Renal cortex interstitium (tissue), 11 donors: ENCODE measurements around the gene TBC1D22A. TPM values are rescaled to one million over a fixed set of nuclear protein-coding genes. Genes with fewer than 3 reads are reported as not detected.

ENCODE experiments used
- DNase-seq, 11 donors: peaks; one replicate each; pipeline ENCODE4 v3.0.0-alpha.2; 2013; ENCODE audit warnings: low read depth in 9 of 11, low spot score in 4 of 11; ENCODE audit errors: extremely low read depth in 1 of 11
- polyA plus RNA-seq, 3 donors: library from polyadenylated mRNA; unstranded; fragments of 120-200 nt; gene quantifications; one replicate each; pipeline ENCODE4 v1.2.1, GENCODE V29; 2013; ENCODE audit not compliant: insufficient read length in 3 of 3

The TBC1D22A gene
- polyA plus RNA-seq, 3 donors: 16.1 to 19.0 (median 19.0) TPM

DNA sequence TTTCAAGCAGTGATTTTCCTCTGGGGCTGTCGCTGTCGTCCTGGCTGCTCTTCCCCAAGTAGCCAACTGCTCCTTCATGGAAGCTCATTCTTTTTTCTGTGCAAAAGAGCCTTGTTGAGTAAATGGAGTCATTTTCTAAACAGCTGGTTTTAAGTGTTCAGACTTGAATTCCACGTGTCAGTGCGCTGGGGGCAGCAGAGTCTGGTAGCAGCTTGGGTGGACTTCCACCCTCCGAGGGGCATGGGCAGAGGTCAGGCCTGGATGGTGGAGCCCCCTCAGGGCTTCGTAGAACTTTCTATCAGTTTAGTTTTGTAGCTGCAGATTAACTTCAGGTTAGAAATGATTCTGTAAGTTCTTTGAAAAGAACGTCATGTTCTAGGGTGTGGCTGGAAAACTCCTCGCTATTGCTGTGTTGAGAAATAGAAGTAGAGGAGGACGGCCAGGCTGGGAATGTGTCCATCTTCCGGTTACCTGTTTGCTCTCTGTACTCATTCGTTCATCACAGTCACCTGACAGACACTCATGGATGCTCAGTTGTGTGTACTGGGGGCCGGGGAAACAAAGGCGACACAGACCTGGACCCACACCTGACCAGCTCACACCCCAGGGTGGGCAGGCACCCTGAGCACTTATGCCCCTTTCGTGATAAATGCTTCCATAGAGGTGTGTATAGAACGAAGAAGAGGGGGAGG lies 270.7 kb downstream of the TBC1D22A start:
- no peak for DNase-seq

DNA sequence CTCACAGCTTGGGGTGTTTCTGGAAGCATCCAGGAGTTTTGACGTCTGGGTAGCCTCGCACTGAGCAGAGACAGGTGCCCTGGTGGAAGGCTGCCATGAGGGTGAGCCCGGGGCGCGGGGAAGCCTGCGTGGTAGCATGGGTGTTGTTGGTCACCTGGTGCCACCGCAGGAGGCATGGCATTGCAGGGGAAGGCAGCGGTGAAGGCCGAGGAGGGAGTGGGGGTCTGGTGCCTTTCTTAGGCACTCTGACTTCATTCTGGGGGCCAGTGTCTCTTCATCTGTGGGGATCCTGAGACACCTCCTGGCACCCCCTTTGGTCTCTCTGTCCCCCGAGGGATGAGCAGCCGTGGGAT lies 271.2 kb downstream of the TBC1D22A start:
- no peak for DNase-seq

GRCh38 chr22:47034076-47034808 lies 271.8 kb downstream of the TBC1D22A start:
- no peak for DNase-seq

DNA sequence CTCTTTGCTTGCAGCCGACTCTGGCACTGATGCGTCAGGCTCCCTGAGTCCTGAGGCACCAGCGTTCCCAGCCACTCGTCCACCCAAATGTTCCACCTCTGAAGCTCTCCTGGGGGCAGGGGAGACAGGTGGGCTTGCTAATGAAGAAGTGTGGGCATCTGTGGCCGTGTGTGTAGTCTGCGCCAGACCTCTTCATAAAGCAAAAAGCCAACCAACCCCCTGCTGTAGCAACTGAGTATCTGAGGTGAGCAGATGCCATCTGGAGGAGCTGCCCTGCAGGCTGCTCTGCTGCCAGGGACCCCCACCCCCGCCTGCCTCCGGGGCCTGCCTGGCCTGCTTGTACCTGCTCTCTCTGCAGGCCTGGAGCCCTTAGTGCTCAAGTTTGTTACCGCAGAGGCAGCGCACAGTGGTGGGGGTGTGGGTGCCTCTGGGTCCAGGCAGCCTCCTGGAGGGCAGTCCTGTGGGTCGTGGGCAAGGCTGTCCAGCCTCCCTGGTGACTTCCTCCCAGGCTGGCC lies 272.5 kb downstream of the TBC1D22A start:
- no peak for DNase-seq

GRCh38 chr22:47035425-47035881 lies 273.0 kb downstream of the TBC1D22A start:
- no peak for DNase-seq

GRCh38 chr22:47036352-47036751 lies 273.9 kb downstream of the TBC1D22A start:
- no peak for DNase-seq

DNA sequence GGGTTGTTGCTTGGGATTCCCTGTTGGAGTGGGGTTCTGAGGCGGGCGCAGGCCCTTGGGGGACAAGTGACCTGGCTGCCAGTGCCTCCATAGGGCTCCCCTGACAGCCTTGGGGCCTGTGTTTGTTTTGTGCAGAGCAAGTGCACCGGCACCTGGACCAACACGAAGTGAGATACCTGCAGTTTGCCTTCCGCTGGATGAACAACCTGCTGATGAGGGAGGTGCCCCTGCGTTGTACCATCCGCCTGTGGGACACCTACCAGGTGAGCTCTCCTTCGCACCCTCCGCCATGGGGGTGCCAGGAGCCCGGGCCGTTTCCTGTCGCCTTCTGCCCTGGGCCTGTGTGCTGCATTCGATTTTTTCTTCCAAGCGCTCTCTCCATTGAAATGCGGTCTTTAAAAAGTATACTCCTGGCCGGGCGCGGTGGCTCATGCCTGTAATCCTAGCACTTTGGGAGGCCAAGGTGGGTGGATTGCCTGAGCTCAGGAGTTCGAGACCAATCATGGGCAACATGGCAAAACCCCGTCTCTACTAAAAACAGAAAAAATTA lies 274.6 kb downstream of the TBC1D22A start:
- no peak for DNase-seq

- no peak for DNase-seq
These were observed 275.9 kb downstream of the TBC1D22A start for GRCh38 chr22:47038206-47038835.

GRCh38 chr22:47039356-47039755 lies 276.9 kb downstream of the TBC1D22A start:
- DNase-seq: no peak

GRCh38 chr22:47040486-47041270 lies 278.2 kb downstream of the TBC1D22A start:
- DNase-seq: no peak

GRCh38 chr22:47041271-47042115 lies 279.0 kb downstream of the TBC1D22A start:
- DNase-seq: no peak

DNA sequence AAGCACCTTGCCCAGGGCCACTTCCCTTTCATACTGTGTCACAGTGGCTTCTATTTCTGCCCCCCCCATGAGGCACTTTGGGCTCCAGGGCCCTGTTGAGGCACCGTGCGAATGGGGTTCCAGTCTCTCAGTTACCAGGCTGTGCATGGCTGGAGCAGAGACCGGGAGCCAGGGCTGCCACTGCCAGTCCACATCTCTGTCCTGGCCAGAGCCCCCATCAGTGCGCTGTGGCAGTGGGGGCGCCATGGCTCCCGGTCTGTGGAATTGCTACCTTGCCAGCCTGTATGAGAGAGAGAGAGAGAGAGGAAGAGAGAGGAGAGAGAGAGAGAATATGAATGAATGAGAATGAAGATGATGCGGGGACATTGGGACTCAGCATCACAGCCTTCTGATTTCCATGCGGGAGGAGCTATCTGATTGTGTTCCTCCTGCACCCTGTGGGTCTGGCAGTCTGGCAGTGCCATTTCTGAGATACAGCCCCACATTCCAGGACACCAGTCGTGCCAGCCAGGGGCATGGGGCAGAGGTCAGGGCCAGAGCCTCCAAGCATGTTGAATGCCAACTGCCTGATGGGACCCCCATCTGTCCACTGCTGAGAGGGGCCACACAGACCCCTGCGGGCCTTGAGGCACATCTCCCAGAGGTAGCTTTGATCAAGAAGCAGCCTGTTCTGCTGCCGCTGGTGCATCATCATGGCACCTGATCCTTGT lies 279.8 kb downstream of the TBC1D22A start:
- DNase-seq: no peak

- no peak for DNase-seq
These were observed 280.5 kb downstream of the TBC1D22A start for GRCh38 chr22:47042861-47043496.

DNA sequence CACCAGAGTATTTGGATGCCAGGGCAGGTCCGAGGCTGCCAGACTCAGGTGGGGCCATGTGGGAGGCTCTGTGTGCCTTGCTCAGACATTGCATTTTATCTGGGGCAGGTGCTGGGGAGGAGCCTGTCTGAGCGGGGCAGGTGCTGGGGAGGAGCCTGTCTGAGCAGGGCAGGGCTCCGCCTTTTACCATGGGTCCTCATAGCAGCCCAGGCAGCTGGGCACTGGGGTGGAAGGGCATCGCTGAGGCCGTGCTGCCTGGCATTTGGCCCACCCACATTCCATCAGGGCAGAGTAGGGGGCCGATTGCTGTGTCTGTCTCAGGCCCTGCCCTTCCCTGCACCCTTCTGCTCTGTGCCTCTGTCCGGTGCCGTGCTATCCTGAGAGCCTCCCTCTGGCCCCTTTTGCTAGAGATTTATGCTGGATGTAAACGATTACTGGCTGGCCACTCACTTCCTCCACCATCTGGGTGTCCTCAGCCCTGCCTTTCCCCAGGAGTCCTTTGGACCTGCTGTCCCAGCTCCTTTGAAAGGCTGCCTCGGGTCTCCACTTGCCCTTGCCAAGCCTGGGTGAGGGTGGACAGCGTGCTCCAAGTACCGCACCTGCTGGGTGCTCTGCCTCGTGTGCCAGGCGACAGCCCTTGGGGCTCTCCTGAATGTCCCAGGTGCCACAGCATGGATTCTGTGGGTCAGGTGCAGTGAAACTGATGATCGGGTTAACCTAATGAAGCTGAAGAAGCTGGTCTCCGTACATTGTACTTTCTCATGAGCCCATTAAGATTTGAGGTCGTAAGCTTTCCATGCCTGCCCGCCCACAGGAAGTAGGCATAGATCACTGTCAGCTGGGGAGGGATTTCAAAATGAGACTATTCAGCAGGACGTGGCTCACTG lies 281.6 kb downstream of the TBC1D22A start:
- peak in 9 of 11 donors; percentile 25 to 75 (median 48) for DNase-seq

DNA sequence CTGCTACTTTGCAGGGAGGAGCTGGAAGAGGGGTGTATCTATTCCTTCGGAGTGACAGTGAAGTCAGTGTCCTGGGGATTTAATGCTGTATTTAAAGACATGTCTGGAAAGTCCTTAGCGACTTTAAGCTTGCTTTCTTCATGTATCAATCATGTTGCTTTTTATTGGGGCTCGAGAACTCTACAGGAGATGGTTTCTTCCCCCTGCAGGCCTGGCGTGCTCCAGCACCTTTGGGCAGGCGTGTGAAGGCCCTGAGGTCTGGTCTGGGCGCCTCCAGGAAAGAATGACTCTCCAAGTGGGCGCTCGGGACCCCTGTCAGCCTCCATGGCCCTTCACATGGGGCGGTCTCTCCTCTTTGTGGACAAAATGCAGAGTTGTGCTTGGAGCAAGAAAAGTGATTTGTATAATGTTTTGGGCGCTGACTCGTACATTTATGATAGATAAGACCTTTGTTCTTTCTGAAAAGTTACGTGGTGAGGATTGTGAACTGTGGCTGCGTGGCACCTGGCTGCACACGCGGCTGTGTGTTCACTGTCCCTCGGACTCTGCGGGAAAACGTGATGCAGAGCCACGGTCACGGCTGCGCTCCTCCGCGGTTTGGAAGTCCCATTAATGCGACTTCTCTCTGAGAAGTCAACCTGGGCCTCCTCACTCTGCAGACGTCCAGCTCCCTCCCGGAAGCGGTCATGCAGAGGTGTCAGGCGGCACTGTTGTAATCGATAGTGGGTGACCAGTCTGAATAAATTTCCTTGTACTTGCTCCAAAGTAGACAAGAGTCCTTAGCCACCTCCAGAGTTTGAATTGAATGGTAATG lies 282.5 kb downstream of the TBC1D22A start:
- no peak for DNase-seq
